GM18909 (cell line): ENCODE data around the gene SERPINA6.
"Not testable (repeated sequence)": the region's sequence is repeated elsewhere in the genome, so short reads cannot be mapped to it uniquely, and the experiment has no call there.

ENCODE experiments used
- ATAC-seq: cut with Tn5 transposase; IDR thresholded peaks from one replicate; pipeline ENCODE4 v1.9.1; 2021; ENCODE audit warnings: mild to moderate bottlenecking; ENCODE audit not compliant: unreplicated experiment, poor library complexity

SERPINA6 gene

DNA sequence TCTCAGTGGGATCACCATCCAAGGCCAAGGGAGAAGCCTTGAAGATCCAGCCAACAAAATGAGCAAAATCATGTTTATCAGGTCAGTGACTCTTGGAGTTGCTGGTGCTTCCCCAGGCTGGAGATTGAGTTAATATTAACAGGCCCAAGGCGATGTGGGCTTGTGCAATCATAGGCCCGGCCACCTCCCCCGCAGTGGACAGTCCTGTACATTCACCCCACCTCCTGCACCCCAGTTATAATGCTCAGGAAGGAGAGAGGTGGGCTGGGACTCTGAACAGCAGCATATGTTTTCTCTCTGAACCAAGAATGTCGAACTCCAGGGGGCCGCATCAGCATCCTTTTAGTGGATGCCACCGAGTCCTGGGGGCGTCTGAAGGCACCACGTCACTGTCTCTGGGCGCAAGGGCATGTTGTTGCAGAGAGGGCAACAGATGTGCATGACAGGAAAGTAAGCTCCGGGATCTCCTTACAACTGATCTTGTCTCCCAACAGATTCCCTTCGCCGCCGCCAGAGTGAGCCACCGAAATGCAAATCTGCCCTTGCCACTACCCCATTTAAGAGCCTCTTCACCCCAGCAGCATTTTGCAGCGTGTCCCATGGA, 32.2 kb upstream of the SERPINA6 start:
- peak; percentile 49 for ATAC-seq

- peak; percentile 32 for ATAC-seq
Observed at GRCh38 chr14:94354638-94355185, 31.6 kb upstream of the SERPINA6 start.

GRCh38 chr14:94354190-94354589, 31.1 kb upstream of the SERPINA6 start:
- ATAC-seq: not testable (repeated sequence)

DNA sequence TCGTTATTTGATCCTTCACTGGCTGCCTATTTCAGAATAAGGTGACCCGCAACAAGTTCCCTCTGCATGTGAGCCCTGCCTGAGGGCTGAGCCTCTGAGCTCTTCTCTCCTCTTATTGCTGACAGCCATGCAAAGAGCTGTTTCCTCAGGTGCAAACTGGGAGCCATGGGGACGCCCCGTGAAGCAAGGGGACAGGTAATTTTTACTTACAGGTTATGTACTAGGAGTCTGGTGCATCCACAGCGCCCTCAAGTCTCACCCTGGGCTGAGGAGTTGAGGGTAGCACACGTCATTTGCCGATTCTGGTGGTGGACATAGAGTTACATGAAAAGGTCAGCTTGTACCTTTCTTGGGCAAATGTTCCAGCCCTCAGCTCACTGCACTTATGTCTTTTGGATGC, 26.1 kb upstream of the SERPINA6 start:
- no peak for ATAC-seq

DNA sequence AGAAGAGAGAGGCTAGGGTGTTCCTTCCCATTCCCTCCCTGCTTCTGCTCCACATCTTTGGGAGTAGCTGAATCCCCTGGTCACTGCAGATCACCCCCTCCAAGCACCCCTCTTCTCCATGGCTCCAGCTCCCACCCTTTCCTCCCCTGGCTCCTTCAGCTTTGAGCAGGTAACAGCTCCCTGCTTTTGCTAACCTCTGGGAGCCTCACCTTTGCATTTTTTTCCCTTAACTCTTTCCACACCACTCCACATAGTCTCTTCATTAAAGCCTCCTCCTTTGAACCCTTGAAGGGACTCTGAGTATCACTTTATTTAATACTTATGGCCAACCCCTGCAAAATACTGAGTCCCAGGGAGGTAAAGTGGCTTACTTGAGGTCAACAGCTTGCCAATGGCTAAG, 25.7 kb upstream of the SERPINA6 start:
- ATAC-seq: no peak

DNA sequence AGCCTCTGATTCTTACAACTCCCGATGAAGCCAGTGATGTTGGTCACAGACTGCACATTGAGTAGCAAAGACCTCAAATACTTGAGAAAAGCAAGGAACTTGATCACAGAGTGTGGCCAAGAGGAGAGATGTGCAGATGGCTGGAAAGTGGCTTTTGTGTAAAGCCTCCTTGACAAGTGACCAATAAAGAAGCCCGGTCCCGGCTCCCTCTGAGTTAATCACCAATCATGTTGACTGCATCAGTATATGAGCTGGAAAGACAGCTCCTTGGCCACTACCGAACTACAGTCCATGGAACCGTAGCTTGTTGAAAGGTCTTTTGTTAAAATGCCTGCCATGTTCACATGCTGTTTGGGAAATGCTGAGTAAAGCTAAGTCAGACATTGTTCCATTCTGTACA, 23.7 kb upstream of the SERPINA6 start:
- peak; percentile 2 for ATAC-seq

DNA sequence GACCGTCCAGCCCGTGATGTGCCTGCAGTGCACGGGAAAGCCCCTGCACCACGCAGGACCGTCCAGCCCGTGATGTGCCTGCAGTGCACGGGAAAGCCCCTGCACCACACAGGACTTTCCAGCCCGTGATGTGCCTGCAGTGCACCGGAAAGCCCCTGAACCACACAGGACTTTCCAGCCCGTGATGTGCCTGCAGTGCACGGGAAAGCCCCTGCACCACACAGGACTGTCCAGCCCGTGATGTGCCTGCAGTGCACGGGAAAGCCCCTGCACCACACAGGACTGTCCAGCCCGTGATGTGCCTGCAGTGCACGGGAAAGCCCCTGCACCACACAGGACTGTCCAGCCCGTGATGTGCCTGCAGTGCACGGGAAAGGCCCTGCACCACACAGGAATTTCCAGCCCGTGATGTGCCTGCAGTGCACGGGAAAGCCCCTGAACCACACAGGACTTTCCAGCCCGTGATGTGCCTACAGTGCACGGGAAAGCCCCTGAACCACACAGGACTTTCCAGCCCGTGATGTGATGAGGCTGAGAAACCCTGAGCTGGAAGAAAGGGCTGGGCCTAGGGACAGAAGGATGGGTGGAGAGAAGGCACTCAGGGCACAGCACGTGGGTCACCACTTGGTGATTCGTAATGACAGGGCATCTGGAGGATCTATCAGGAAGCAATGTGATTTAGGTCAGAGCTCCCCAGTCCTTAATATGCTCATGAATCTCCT, 23.1 kb upstream of the SERPINA6 start:
- ATAC-seq: peak; percentile 76

DNA sequence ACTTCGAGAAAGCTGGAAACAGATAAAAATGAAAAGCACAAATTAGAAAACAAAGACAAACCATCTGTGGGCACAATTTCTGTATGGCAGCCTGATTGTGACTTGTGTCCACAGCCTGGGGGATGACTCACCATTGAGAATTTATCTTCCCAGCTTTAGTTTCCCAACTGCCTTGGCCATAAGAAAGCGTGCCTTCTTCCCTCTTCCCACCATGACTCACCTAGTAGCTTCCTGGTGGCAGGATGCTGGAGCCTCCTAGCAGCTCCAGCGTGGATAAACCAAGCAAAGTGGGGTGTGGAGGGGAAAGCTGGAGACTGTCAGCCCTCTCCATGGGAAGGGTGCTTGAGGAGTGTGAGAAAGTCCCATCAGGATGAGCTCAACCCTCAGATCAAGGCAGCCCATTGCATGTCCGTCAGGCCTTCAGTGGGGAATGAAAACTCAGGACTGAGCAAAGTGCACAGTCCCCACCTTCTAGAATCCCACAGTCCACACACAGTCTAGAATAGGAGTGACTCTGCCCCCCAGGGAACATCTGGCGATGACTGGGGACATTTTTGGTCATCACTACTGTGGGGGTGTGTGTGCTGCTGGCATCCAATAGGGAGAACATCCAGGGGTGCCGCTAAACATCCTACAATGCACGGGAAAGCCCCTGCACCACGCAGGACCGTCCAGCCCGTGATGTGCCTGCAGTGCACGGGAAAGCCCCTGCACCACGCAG, 22.4 kb upstream of the SERPINA6 start:
- ATAC-seq: no peak

GRCh38 chr14:94344389-94344788, 21.3 kb upstream of the SERPINA6 start:
- no peak for ATAC-seq

DNA sequence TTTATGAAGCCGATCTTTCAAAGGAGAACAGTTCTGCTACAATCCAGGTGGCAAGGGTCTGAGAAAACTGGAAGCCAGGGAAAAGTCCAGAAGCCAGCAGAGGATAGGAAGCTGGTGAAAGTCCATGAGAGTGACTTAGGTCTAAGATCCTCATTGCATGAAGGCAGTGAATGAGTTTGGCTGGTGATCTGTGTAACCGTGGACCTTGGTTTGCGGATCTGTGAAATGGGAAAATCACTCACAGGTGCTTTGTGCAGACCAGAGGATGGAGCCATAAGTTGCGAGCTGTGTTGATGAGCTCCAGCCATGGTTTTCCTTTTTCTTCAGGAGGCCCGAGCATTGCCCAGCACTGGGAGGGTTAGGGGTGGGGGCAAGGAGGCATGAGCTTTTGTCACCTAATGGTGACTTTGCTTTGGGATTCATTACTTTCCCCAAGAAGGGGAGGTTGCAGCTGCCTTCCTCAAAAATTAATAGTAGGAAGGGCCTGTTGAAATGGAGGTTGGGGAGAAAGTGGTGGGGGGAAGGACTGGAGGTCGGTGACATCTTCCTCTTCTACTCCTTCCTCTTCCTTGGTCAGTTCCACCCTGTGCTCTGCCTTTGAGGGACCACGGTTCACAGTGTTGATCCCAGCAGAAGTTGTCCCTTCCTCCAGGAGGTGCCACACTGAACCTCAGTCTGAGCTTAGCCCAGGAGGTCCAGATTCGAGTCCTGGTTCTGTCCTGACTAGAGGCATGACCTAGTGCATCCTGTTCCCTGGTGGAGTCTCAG, 20.3 kb upstream of the SERPINA6 start:
- no peak for ATAC-seq

DNA sequence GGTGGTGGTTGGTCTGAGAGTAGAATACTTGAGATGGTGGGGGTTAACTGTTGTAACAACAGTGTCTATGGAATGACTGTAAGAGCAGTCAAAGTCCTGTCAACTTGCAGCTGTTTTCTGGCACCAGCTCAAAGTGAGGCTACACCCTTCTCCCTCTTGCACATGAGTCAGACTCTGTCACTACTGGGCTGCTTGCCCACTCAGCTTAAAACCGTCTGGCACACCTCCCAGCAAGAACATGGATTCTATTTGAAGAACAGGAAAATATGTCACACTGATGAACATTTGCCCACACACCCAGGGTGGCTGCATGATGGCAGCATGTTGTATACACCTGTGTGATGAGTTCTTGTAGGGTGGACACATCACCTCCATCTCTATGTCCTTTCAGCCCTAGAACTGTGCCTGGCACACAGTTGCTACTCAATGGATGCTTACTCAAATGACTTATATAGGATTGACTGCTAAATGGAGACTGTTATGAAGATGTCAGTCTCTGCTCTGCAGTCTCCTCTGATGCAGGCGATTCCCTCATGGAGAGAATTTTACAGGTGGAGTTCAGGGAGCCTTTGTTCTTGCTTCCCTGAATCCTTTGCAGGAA, 19.3 kb upstream of the SERPINA6 start:
- no peak for ATAC-seq

GRCh38 chr14:94341656-94342333, 18.7 kb upstream of the SERPINA6 start:
- no peak for ATAC-seq

- ATAC-seq: no peak
Observed at GRCh38 chr14:94340533-94340932, 17.4 kb upstream of the SERPINA6 start.

DNA sequence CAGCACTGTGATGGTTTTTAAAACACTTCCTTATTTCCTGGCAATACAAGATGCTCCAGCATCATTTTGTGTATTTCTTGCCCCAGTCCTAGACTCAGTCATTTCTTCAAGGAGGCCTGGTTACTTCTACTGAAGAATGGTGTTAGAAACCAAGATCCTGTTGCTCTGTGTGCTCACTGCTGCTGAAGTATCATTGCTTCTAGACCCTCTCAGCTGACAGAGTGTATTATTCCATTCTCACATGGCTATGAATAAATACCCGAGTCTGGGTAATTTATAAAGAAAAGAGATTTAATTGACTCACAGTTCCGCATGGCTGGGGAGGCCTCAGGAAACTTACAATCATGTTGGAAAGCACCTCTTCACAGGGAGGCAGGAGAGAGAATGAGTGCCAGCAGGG, 14.9 kb upstream of the SERPINA6 start:
- ATAC-seq: no peak

- ATAC-seq: no peak
Observed at GRCh38 chr14:94337274-94337673, 14.1 kb upstream of the SERPINA6 start.

- ATAC-seq: no peak
Observed at GRCh38 chr14:94334872-94335271, 11.7 kb upstream of the SERPINA6 start.

GRCh38 chr14:94332587-94332986, 9.5 kb upstream of the SERPINA6 start:
- ATAC-seq: no peak

DNA sequence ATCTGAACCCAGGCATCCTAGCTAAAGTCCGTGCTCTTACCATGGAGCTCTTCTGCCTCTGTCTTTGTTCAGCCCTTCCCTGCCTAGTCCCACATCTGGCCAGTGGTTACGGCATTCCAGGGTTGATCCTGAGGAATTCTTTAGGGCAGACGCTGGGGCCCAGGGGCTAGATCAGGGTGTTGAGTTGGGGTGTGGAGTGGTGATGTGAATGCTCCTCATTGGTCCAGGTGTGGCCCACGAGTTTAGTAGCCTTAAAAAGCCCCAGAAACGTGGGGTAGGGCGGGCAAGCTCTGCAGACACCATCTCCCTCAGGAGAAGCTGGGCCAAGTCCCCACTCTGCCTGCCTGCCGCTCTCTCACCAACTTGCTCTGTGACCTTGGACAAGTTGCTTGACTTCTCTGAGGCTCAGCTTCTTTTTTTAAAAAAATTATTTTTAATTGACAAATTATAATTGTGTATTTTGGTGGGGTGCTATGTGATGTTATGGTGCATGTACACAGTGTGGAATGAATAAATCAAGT, 9.0 kb upstream of the SERPINA6 start:
- no peak for ATAC-seq

DNA sequence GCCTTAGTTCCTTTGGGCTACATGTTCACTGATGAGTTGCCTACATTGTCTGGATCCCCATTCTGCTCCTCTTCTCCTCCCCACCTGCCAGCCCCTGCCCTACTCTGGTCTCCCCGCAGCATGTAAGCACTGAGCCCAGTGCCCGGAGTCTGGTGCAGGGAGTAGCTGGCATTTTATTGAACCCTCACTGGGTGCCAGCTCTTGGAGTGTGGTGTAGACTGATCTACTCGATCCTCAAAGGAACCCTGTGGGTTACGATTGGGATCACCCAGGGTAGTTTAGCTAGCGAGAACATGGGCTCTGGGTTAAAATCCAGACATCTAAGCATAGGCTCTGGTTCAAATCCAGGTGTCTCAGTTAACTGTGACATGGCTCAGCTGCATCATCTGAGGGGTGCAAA, 8.3 kb upstream of the SERPINA6 start:
- no peak for ATAC-seq
